GM19023 (cell line): ENCODE measurements around the gene SLC19A1.
"Not testable (repeated sequence)": the region's sequence is repeated elsewhere in the genome, so short reads cannot be mapped to it uniquely, and the experiment has no call there.

Source experiments
- ATAC-seq: cut with Tn5 transposase; IDR thresholded peaks from one replicate; pipeline ENCODE4 v1.9.1; 2021; ENCODE audit warnings: mild to moderate bottlenecking, moderate library complexity; ENCODE audit not compliant: unreplicated experiment

SLC19A1 gene

GRCh38 chr21:45507888-45508508, 34.2 kb downstream of the SLC19A1 start:
- no peak for ATAC-seq

DNA sequence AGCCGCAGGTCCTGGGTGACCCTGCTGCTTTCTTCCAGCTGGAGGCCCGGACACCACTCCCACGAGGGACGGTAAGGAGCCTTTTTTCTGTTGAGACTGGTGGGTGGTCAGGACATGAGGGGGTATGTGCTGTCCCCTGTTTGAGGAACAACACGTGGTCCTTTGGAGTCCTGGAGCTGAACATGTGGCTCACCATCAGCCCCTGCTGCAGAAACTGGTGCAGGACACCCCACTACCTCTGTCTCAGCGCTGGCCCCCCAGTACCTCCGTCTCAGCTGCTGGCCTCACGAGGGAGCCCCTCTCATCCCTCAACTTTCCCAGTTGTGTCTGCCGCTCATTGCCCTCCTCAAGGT, 34.7 kb downstream of the SLC19A1 start:
- no peak for ATAC-seq

GRCh38 chr21:45506836-45507522, 35.3 kb downstream of the SLC19A1 start:
- no peak for ATAC-seq

GRCh38 chr21:45506241-45506817, 35.9 kb downstream of the SLC19A1 start:
- ATAC-seq = no peak

DNA sequence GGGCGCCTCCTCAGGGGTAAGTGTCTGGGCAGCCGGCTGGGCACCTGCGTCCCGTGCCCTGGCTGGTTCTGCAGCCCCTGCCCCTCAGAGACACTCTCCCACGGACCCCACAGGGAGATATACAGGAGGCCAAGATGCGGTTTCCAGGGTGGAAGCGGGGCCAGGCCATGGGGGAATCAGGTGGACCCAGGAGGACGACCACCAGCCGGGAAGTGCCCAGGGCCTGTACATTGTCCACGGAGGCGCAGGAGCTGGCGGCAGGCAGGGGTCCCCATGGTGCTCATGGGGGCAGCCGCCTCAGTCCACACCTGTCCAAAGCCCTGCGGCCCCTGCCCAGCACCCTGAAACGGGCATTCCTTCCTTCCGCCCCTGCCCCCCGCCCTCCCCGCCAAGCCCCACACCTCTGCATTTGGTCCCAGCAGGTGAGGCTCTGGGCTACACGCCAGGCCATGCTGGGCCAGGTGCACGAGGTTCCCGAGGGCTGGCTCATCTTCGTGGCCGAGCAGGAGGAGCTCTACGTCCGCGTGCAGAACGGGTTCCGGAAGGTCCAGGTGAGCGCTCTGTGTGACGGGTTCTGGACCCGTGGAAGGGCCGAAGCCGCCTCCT, 36.7 kb downstream of the SLC19A1 start:
- no peak for ATAC-seq

- ATAC-seq = no peak
Observed at GRCh38 chr21:45504516-45505415, 37.5 kb downstream of the SLC19A1 start.

GRCh38 chr21:45504021-45504515, 38.2 kb downstream of the SLC19A1 start:
- no peak for ATAC-seq

DNA sequence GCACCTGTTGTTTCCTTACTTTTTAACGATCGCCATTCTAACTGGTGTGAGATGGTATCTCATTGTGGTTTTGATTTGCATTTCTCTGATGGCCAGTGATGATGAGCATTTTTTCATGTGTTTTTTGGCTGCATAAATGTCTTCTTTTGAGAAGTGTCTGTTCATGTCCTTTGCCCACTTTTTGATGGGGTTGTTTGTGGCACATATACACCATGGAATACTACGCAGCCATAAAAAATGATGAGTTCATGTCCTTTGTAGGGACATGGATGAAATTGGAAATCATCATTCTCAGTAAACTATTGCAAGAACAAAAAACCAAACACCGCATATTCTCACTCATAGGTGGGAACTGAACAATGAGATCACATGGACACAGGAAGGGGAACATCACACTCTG, 39.0 kb downstream of the SLC19A1 start:
- not testable (repeated sequence) for ATAC-seq

- no peak for ATAC-seq
Observed at GRCh38 chr21:45502600-45502999, 39.6 kb downstream of the SLC19A1 start.

DNA sequence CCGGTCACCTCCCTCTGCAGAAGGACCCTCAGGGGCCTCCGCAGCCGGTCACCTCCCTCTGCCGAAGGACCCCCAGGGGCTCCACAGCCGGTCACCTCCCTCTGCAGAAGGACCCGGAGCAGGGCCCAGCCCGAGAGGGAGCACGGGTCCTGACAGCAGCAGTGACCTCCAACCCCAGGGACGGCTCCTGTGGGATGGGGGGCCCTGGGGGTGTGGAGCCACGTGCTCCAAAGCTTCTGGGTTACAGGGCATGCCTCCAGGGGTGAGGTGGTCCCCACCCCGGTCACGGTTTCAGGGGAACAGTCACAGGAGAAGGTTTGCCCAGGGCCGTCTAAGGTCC, 40.3 kb downstream of the SLC19A1 start:
- ATAC-seq = no peak

- ATAC-seq = not testable (repeated sequence)
Observed at GRCh38 chr21:45501081-45502005, 40.9 kb downstream of the SLC19A1 start.

DNA sequence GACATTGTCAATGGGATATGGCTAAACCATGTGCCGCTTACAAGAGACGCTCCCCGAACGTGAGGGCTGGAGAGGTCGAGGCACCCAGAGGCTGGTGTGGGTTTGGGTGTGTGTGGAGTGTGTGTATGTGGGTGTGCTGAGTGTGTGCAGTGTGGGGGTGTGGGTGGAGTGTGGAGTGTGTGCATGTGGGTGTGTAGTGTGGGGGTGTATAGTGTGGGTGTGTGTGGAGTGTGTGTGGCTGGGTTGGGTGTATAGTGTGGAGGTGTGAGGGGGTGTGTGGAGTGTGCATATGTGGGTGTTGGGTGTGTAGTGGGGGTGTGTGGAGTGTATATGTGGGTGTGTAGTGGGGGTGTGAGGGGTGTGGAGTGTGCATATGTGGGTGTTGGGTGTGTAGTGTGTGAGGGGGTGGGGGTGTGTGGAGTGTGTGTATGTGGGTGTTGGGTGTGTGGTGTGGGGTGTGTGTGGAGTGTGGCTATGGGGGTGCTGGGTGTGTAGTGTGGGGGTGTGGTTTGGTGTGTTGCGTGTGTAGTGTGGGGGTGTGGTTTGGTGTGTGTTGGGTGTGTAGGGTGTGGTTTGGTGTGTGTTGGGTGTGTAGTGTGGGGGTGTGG, 42.2 kb downstream of the SLC19A1 start:
- no peak for ATAC-seq

DNA sequence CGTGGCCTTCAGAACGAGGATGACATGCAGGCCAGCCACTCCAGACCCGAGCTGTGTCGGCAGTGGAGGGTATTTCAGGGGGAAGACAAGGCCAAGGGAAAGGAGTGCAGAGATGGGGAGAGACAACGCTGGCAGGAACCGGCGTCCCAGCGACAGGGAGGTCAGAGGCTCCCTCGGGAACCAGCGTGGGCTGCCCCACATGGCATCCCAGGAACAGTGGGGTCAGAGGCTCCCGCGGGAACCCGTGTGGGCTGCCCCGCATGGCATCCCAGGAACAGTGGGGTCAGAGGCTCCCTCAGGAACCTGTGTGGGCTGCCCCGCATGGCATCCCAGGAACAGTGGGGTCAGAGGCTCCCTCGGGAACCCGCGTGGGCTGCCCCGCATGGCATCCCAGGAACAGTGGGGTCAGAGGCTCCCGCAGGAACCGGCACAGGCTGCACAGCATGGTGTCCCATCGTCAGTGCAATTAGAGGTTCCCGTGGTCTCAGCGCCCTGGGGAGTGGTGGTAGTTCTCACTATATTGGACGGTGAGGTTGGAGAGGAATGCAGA, 43.0 kb downstream of the SLC19A1 start:
- ATAC-seq = no peak

DNA sequence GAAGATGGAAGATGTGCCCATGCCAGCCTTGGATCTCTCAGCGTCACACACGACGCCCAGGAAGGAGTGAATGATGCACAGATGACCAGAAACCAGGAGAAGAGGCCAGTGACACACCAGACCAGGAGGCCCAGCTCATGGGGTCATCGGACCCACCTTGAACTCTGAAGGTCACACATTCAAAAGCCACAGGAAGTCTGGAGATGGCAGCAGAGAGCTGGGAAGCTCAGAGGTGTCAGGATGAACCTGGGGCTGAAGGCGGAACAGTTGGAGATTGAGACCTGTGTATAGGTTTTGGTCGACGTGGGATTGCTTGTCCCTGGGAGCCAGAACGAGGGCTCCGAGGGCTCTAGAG, 43.6 kb downstream of the SLC19A1 start:
- no peak for ATAC-seq

DNA sequence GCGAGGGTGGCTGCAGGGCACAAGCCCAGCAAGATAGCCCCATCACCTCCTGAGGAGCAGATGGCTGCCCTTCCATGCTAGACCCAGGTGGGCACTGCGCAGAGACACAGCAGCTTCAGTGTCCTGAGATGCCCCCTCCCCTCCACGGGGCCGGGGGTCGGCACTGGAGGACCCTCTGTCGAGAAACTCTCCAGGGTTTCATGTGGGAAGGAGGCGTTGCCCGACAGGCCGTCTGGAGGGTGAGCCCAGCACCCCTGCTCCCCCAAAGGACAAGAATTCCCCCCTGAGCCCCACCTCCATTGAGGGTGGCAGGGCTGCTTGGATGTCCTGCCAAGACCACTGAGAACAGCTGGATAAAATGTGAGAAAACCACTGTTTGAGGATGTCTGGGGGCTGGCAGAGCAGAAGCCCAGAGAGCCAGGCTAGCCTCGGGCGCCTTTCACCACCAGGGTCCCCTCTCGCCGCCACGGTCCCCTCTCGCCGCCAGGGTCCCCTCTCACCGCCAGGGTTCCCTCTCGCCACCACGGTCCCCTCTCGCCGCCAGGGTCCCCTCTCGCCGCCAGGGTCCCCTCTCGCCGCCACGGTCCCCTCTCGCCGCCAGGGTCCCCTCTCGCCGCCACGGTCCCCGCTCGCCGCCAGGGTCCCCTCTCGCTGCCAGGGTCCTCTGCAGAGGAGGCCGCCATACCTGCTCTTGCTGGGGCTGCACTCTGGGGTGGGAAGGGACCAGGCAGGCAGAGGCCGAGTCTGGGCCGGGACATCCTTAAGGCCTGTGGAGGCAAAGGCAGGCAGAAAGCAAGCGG, 44.2 kb downstream of the SLC19A1 start:
- ATAC-seq = no peak

GRCh38 chr21:45496968-45497845, 45.0 kb downstream of the SLC19A1 start:
- ATAC-seq = no peak

DNA sequence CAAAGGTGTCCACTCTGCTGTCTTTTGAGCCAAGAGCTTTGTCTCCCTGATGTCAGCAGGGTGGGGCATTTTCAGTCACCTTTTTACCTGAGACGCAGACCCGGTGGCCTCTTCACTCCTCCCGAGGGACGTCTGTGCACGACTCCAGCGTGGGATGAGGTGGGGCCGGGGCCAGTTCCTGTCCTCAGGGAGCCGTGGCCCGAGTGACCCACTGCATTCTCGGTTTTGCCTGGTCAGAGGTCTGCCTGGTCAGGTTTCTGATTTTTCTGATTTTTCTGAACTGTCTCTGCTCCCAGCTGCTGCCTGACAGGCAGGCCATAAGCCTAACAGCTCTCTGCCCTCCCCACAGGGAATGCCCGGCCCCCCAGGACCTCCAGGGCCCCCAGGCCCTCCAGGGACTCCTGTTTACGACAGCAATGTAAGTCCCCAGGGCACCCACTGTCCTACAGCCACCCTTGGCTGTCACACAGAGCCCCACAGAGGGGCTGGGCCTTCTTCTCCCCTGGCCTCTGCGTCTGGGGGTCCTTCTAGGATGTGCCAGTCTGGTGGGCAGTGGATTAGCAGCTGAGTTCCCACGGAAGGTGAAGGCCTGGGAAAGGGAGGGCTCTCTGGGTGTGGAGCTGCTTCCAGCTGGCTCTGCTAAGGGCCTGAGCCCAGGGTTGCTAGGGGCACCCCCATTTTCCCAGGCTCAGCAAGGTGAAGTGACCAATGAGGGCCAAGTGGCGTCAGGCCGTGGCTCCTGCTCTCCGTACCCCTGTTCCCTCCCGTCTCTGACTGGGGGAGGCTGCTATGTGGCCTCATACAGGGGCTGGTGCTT, 45.9 kb downstream of the SLC19A1 start:
- no peak for ATAC-seq
